ENCODE results near the gene DCDC2B.

DNA sequence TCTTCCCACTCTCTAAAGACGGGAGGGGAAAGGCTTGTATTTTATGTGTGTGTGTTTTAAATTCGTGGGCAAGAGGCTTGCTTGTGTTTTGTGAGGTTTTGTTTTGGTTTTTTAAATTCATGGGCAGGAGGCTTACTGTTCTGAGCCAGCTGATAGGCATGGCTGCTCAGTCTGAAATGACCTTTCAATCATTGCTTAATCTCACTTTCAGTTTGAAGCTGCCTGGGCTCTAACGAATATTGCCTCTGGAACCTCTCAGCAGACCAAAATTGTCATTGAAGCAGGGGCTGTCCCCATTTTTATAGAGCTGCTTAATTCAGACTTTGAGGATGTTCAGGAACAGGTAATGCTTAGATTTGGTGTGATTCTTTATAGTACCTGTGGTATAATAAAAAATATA lies 49.7 kb upstream of the DCDC2B start:
- no peak for TF ChIP-seq NANOG (IDR thresholded peaks at IDR 0.05; ENCODE audit: borderline replicate concordance)
- TF ChIP-seq POLR2AphosphoS5 (IDR thresholded peaks at IDR 0.05; ENCODE audit: low read depth) = no peak
- TF ChIP-seq CTCF (conservative IDR thresholded peaks at IDR 0.05; ENCODE audit: low read depth in 2 of 2) = no peak
- no peak for TF ChIP-seq EZH2phosphoT487 (IDR thresholded peaks at IDR 0.05; ENCODE audit: unreplicated experiment)
- TF ChIP-seq CREB1 (CRISPR knock-in tag; IDR thresholded peaks at IDR 0.05; ENCODE audit: low read depth) = no peak
- TF ChIP-seq EZH2 (IDR thresholded peaks at IDR 0.05; ENCODE audit: low read depth, unreplicated experiment) = no peak

All from GM23338 (cell line).